IPS-18c (cell line): Measurements from ENCODE around the gene KATNB1.

Source experiments
- H3K4me3 ChIP-seq: 2 replicates; pipeline ENCODE4 v1.7.0; 2013; ENCODE audit warnings: low read depth, mild to moderate bottlenecking, low read length, moderate library complexity; ENCODE audit not compliant: insufficient read depth
- H3K9me3 ChIP-seq: one replicate; pipeline ENCODE4 v1.6.1; 2013; ENCODE audit warnings: mild to moderate bottlenecking, low read length, moderate library complexity; ENCODE audit not compliant: control insufficient read depth, insufficient read depth

The KATNB1 gene

GRCh38 chr16:57735755-57736418, at the start of gene KATNB1:
TSS of gene KATNB1 (plus strand) at chr16:57735770. CDS start at chr16:57737244, 1,474 bp downstream.
- H3K4me3 ChIP-seq = peak within 1 kb of the TSS; percentile 79
- no peaks in the 10 kb centered on the region for H3K9me3 ChIP-seq

- no peak overlapping the region for H3K4me3 ChIP-seq
- H3K9me3 ChIP-seq = no peaks in the 10 kb centered on the region
These were observed 49.0 kb upstream of the KATNB1 start for GRCh38 chr16:57686577-57686976.

GRCh38 chr16:57687363-57687929, 48.1 kb upstream of the KATNB1 start:
- H3K9me3 ChIP-seq = no peaks in the 10 kb centered on the region

GRCh38 chr16:57688487-57688986, 47.0 kb upstream of the KATNB1 start:
- H3K9me3 ChIP-seq = no peaks in the 10 kb centered on the region
- H3K4me3 ChIP-seq = no peak overlapping the region

More at GRCh38 chr16:57687363-57687929, 48.1 kb upstream of the KATNB1 start:
- no peak overlapping the region for H3K4me3 ChIP-seq

- no peak overlapping the region for H3K4me3 ChIP-seq
- no peaks in the 10 kb centered on the region for H3K9me3 ChIP-seq
These were observed 46.4 kb upstream of the KATNB1 start for GRCh38 chr16:57688987-57689761.

GRCh38 chr16:57689762-57690558, 45.6 kb upstream of the KATNB1 start:
- no peak overlapping the region for H3K4me3 ChIP-seq
- no peaks in the 10 kb centered on the region for H3K9me3 ChIP-seq

- H3K4me3 ChIP-seq = no peak overlapping the region
These were observed 44.6 kb upstream of the KATNB1 start for GRCh38 chr16:57690782-57691471.

GRCh38 chr16:57692636-57693035, 42.9 kb upstream of the KATNB1 start:
- H3K4me3 ChIP-seq = no peak overlapping the region
- no peaks in the 10 kb centered on the region for H3K9me3 ChIP-seq

More at GRCh38 chr16:57690782-57691471, 44.6 kb upstream of the KATNB1 start:
- H3K9me3 ChIP-seq = no peaks in the 10 kb centered on the region

- H3K9me3 ChIP-seq = no peaks in the 10 kb centered on the region
- H3K4me3 ChIP-seq = no peak overlapping the region
These were observed 42.0 kb upstream of the KATNB1 start for GRCh38 chr16:57693550-57693949.

GRCh38 chr16:57694231-57694724, 41.3 kb upstream of the KATNB1 start:
- H3K4me3 ChIP-seq = no peak overlapping the region
- no peaks in the 10 kb centered on the region for H3K9me3 ChIP-seq

GRCh38 chr16:57694725-57695679, 40.6 kb upstream of the KATNB1 start, which contains the start of gene DRC7:
TSS of gene DRC7 (plus strand) at chr16:57694806. CDS start at chr16:57697950, 3,144 bp downstream.
- Histone ChIP-seq H3K4me3 (peak within 1 kb of the TSS; percentile 41), H3K9me3 (no peaks in the 10 kb centered on the region)

GRCh38 chr16:57695680-57696069, 39.9 kb upstream of the KATNB1 start:
- H3K4me3 ChIP-seq = no peak overlapping the region

GRCh38 chr16:57696240-57696639, 39.3 kb upstream of the KATNB1 start:
- Histone ChIP-seq H3K4me3 (no peak overlapping the region), H3K9me3 (no peaks in the 10 kb centered on the region)

More at GRCh38 chr16:57695680-57696069, 39.9 kb upstream of the KATNB1 start:
- no peaks in the 10 kb centered on the region for H3K9me3 ChIP-seq

- no peaks in the 10 kb centered on the region for H3K9me3 ChIP-seq
These were observed 37.6 kb upstream of the KATNB1 start for GRCh38 chr16:57697896-57698537.

GRCh38 chr16:57698812-57699405, 36.7 kb upstream of the KATNB1 start:
- Histone ChIP-seq H3K4me3 (no peak overlapping the region), H3K9me3 (no peaks in the 10 kb centered on the region)

More at GRCh38 chr16:57697896-57698537, 37.6 kb upstream of the KATNB1 start:
- no peak overlapping the region for H3K4me3 ChIP-seq
